Fibroblast of gingiva (primary cell): Measurements from ENCODE around the gene PLPPR3.

Source experiments
- DNase-seq: peaks from one replicate; pipeline ENCODE4 v3.0.0-alpha.2; 2011; ENCODE audit warnings: low read depth

Gene PLPPR3, protein sequence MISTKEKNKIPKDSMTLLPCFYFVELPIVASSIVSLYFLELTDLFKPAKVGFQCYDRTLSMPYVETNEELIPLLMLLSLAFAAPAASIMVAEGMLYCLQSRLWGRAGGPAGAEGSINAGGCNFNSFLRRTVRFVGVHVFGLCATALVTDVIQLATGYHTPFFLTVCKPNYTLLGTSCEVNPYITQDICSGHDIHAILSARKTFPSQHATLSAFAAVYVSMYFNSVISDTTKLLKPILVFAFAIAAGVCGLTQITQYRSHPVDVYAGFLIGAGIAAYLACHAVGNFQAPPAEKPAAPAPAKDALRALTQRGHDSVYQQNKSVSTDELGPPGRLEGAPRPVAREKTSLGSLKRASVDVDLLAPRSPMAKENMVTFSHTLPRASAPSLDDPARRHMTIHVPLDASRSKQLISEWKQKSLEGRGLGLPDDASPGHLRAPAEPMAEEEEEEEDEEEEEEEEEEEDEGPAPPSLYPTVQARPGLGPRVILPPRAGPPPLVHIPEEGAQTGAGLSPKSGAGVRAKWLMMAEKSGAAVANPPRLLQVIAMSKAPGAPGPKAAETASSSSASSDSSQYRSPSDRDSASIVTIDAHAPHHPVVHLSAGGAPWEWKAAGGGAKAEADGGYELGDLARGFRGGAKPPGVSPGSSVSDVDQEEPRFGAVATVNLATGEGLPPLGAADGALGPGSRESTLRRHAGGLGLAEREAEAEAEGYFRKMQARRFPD

DNA sequence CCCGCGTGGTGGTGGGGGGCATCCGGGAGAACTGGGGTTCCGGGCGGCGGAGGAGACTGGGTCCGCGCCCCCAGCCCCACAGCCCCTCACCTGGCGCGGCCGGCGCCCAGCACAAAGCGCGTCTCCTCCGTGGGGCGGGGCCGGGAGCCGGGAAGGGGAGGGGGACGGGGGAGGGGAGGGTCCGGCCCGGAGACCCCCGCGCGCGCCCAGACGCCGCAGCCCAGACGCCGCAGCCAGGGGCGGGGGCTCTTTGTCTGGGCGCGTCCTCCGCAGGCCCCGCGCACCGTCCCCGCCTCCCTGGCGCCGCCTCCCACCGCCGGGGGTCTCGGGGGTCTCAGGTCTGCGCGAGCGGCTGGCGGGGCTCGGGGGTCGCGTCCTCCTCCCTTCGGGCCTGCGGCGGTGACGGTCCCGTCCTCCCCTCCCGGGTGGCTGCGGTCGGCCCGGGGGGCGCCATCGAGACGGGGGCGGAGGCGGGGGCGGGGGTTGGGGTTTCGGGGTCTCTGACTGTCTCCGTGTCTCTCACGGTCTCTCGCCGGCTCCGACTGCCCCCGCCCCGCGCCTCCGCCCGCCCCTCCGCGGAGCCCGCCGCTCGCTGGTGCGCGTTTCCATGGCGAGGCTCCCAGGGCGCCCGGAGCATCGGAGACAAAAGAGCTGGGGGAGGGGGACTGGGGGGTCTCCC, at the start of gene PLPPR3:
Gene PLPPR3, minus strand, starts transcription at position 131 of the 679 bp plus-strand sequence. CDS start 396 bp downstream, outside the sequence.
- no peak for DNase-seq

DNA sequence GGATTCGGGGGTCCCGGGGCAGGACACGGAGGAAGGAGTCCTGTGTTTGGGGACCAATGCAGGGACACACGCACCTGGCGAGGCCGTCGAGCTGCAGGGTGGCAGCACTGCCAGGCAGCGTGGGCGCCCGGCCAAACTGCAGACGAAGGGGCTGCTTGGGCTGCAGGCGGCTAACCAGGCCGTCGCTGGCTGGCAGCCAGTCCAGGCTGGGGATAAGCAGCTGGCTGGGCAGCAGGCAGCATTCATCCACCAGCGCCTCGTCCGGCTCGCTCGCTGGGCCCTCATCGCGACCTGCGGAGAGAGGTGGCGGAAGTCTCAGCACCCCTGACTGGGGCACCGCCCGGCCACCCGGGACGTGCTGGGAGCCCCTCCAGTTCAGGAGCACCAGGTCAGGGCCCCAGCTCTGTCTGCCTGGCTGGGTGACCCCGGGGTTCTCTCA, 49.2 kb upstream of the PLPPR3 start:
- no peak for DNase-seq

DNA sequence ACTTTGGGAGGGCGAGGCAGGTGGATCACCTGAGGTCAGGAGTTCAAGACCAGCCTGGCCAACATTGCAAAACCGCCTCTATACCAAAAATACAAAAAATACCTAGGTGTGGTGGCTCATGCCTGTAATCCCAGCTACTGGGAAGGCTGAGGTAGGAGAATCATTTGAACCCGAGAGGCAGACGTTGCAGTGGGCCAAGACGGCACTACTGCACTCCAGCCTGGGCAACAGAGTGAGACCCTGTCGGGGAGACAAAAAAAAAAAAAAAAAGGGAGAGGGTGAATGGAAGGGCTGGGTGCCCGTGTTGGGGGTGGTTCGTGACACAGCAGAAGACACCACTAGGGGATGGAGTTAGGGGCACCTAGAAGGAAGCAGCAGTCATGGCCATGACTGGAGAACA, 48.6 kb upstream of the PLPPR3 start:
- no peak for DNase-seq

DNA sequence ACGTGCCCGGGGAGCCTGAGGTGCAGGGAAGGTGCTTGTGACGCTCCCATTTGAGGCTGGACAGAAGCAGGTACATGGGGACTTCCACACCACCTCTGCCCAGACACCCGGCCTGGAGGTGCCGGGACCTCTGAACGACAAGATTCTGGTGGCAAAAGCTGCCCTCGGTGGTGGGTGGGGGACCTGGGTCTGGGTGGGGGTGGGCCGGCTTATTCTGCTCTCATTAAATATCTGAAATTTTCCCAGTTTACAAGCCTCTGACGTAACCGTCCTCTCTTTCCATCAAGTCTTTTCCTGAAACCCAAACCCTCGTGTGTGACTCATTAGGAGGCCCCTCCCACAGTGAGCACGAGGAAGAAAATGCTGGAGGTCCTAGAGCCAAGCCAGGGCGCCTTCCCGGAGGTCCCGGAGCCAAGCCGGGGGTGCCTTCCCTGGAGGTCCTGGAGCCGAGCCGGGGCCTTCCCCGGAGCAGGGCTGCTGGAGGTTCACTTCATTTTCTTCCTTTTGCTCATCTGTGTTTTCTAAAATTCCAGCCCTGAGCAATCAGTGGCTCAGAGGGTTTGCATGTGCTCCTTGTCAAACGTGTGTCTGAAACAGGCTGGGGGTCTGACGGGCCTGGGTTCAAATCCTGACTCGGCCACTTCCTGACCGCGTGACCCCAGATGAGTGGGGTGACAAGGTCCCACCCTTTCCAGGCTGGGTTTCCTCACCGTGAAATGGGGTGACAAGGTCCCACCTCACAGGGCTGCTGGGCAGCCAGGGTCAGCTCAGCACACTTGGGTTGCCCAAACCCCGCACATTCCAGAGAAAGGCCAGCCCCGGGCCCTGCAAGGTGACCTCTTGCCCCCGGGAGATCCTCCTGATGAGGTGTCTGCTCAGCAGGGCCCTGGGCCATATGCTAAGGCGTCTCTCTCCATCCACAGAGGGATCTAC, 47.8 kb upstream of the PLPPR3 start:
- peak; percentile 96 for DNase-seq

DNA sequence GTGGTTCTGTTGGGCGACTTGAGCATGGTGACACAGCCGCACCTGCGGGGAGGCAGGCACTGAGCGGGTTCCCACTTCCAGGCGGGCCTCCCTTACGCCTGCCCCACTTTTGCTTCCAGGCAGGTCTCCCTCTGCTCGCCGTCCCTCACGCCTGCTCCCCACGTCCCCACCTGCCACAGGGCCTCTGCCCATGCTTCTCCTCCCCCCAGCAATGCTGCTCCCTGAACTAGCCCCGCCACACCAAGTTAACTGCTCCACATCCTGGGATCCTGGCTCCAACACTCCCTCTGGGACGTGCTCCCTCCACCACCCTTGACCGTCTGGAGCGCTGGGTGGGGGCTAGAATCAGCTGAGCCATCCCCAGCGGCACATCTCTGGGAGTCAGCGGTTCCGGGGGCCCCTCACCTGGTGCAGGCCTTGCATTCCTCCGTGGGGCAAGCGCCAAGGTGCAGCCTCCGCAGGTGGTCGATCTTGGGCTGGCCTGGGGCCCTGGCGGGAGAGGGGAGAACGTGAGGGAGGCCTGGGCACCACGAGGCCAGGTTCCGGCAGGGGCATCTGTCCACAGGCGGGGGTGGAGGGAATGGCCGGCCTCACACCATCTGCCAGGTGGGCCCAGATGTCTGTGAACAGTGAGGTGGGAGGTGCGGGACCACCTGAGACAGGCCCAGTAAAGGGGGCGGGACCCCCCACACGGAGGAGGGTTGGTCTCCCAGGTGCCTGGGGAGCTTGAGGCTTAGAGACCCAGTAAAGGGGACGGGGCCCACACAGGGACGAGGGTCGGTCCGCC, 46.9 kb upstream of the PLPPR3 start:
- DNase-seq, result peak; percentile 39

DNA sequence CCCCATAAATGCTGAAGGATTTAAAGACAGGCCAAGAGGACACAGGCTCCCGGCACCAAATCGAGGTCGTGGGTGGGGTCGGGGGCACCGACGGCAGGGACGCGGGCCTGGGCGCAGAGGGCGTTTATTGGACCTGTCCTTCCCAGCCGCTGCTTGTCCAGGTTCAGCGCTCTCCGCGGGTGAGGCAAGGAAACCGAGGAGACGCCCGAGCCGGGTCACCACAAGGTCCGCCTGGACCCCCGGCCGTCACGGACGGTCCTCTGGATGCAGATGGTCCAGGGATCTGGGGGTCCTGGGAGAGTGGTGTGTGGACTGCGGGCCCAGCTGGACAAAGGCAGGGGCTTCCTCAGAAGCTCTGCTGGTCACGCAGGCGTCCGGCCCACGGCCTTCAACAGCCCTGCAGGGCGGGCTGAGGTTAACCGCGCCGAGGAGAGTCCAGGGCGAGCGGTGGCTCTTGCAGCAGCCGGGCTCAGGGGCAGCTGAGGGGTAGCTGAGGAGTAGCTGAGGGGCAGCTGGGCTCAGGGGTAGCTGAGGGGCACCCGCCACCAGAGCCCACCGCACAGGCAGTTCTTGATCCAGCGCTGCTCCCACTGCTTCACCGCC, 46.2 kb upstream of the PLPPR3 start:
- peak; percentile 32 for DNase-seq

DNA sequence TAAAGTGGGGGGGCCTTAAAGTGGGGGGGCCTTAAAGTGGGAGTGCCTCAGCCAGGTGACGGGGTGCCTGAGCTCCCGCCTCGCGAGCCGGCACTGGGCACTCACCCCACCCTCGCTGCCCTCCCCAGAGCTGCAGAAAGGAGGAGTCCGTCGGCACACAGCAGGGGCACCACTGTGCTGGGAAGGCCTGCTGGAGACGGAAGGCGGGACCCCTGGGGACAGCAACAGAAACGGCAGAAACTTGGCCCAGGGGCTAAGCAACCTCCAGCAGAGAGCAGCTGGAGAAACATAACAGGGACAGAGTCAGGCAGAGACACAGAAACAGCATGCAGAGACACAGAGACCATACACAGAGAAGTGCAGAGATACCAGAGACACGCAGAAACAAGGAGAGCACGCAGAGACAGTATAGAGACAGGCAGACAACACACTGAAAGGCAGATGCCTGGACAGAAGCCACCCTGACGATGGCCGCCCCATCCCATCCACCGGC, 45.6 kb upstream of the PLPPR3 start:
- peak; percentile 55 for DNase-seq

DNA sequence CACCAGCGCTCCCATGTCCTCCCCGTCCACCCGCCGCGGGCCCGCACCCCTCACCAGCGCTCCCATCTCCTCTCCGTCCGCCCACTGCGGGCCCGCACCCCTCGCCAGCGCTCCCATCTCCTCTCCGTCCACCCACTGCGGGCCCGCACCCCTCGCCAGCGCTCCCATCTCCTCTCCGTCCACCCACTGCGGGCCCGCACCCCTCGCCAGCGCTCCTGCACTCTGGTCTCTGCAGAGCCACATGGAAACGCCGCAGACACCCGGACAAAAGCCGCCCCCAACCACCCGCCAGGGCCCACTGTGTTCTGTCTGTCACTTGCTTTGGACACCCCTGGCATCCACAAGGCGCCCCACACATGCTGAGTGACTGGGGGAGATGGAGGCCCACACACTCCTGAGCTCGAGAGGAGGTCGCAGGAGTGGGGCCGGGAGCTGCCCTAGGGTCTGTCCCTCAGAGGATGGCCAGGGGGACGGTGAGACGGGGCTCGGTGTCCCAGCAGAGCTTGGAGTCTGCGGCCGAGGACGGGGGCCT, 45.1 kb upstream of the PLPPR3 start:
- peak; percentile 32 for DNase-seq

DNA sequence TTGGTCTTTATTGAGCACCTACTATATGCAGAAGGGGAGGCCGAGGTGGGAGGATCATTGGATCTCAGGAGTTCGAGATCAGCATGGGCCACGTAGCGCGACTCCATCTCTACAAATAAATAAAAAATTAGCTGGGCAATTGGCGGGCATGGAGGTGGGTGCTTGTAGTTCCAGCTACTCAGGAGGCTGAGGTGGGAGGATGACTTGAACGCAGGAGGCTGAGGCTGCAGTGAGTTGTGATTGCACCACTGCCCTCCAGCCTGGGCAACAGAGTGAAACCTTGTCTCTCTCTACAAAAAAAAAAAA, 41.5 kb upstream of the PLPPR3 start:
- no peak for DNase-seq

DNA sequence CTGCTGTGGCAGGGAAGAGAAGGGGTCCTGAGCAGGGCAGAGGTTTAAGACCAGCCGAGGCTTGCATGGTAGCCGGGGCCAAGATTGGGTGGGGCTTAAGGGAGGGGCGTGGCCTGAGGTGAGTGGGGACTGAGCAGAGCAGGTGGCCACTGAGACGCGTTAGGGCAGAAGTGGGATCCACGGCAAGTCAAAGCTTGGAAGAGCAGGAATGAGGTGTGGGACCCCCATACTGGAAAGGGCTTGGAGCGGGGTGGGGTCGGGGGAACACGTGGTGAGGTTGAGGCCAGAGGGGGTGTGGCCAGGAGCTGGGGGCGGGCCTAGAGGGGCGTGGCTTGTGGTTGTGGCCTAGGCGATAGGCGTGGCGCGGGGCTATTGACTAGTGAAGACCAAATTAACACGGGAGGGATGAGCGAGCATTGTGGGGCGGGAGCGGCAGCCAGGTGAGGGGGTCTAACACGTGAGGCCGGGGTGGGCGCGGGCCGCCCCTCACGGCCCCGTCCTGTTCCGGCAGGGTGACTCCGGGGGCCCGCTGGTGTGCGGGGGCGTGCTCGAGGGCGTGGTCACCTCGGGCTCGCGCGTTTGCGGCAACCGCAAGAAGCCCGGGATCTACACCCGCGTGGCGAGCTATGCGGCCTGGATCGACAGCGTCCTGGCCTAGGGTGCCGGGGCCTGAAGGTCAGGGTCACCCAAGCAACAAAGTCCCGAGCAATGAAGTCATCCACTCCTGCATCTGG, 41.0 kb upstream of the PLPPR3 start:
- no peak for DNase-seq

DNA sequence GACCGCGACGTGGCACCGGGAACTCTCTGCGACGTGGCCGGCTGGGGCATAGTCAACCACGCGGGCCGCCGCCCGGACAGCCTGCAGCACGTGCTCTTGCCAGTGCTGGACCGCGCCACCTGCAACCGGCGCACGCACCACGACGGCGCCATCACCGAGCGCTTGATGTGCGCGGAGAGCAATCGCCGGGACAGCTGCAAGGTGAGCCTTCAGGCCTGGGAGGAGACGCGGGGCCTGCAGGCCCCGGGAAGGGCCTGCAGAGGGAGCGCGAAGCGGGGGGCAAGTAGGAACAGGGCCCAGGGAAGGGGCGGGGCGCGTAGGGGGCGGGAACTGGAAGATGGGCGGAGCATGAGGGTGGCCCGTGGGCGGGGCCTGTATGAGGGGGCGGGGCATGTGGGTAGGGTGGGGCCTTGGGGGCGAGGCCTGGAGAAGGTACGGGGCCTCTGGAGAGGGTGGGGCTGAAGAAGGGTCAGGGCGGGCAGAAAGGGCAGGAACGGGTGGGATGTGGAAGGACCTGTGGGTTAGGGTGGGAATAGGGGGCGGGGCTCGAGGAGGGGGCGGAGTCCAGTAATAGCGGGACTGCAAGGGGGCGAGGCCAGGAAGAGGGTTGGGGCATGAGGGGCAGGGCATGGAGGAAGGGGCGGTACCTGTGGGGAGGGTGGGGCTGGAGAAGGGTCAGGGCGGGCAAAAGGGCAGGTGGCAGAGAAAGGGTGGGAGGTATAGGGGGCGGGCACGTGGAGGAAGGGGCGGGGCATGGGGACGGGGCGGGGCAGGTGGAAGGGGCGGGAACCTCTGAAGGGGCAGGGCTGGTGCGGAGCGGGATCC, 40.2 kb upstream of the PLPPR3 start:
- no peak for DNase-seq

DNA sequence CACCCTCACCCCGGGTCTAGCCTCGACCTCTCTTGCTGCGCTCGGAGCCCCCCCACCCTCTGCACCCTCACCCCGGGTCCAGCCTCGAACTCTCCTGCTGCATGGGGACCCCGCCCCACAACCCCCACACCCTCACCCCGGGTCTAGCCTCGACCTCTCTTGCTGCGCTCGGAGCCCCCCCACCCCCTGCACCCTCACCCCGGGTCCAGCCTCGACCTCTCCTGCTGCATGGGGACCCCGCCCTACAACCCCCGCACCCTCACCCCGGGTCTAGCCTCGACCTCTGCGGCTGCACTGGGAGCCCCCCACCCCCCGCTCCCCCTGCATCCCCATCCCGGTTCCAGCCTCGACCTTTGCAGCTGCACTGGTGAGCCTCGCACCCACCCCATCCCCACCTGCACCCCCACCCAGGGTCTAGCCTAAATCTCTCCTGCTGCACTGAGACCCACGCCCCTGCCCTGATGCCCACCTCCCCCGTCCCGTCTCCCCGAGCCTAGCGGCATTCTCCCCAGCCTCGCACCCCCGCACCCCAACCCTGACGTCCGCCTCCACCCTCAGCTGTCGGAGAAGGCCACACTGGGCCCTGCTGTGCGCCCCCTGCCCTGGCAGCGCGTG, 39.5 kb upstream of the PLPPR3 start:
- DNase-seq, result no peak

DNA sequence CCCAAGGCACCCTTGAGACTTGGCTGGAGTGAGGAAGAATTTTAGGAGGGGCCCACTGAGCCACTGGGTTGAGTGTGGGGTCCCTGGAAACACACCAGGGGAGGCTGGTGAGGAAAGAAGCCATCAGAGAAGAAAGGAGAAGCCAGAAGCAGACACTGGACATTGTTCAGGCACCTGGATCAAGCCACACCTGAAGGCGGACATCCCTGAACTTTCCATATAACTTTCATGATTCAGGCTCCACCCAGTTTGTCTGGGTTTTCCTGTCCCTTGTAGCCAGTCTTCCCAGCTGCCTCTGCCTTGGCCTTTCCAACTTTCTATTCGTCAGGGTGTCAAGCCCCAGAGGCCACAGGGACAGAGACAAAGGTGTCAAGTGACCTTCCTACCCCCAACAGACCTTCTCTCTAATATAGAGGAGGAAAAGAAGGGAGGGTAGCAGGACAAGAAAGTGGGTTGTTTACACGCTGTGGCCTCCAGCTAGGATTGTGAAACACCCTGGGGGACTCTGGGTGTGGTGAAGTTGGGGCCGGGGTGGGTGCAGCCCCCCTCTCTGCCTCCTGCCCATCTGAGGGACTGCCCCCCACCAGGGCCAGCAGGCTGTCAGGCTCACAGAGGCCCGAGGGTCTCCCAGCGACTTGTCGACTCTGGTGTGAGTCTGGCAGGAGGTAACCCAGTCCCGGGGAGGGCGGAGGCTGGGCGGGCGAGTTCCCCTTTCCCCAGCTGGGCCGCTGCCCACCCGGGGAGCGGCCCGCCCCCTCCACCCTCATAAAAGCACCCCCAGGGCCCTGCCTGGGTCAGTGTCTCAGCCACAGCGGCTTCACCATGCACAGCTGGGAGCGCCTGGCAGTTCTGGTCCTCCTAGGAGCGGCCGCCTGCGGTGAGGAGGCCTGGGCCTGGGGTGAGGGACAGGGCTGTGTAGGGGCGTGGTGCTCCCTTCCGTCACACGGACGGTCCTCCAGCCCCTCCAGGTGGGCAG, 37.4 kb upstream of the PLPPR3 start, which contains the start of gene CFD:
Gene CFD, plus strand, starts transcription at position 797 of the 976 bp plus-strand sequence. Its CDS starts 26 bp downstream, at position 823.
- DNase-seq, result peak; percentile 84

DNA sequence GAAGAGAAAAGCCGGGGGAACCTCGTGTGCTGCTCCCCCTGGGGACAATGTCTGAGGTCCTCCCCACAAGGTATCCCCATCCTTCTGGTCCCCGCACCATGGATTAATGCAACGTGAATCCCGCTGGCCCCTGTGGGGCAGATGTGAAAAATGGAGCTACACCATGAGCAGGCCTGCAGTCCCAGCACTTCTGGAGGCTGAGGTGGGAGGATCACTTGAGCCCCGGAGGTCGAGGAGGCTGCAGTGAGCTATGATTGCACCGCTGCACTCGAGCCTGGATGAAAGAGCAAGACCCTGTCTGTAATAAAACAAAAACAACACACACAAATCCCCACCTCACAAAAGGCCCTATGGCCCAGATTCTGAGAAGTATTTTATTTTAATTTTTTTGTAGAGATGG, 36.5 kb upstream of the PLPPR3 start:
- DNase-seq, result no peak

DNA sequence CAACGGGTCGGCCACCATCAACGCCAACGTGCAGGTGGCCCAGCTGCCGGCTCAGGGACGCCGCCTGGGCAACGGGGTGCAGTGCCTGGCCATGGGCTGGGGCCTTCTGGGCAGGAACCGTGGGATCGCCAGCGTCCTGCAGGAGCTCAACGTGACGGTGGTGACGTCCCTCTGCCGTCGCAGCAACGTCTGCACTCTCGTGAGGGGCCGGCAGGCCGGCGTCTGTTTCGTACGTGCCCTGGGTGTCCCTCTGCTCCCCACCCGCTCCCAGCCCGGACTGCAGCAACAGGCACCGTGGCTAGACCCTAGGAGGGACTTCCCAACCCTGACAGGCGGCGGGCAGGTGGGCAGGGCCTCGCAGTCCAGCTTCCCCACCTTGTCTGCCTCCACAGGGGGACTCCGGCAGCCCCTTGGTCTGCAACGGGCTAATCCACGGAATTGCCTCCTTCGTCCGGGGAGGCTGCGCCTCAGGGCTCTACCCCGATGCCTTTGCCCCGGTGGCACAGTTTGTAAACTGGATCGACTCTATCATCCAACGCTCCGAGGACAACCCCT, 33.9 kb upstream of the PLPPR3 start:
- DNase-seq, result no peak

DNA sequence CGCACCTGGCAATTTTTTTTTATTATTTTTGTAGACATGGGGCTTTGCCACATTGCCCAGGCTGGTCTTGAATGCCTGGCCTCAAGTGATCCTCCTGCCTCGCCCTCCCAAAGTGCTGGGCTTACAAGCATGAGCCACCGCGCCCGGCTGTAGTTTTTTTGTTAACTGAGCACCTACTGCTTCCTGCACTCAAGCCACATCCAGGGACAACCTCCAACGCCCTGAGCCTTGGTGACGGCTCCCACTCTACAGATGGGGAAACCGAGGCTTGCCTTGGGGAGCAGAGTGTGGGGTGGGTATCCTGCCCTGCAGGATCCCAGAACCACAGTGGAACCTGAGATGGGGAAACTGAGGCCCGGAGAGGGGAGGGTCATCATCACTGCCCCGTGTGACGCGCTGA, 33.4 kb upstream of the PLPPR3 start:
- DNase-seq, result no peak
